ES-I3 (cell line): ENCODE results near the gene BBX.
"Not testable (repeated sequence)": the region's sequence is repeated elsewhere in the genome, so short reads cannot be mapped to it uniquely, and the experiment has no call there.

ENCODE experiments used
- H3K36me3 ChIP-seq: 2 replicates; pipeline ENCODE4 v1.6.1; 2013; ENCODE audit warnings: mild to moderate bottlenecking, low read length, control low read depth, moderate library complexity; ENCODE audit not compliant: insufficient read depth
- H3K4me1 ChIP-seq: 2 replicates; pipeline ENCODE4 v1.6.1; 2013; ENCODE audit warnings: mild to moderate bottlenecking, control low read depth, low read length; ENCODE audit not compliant: insufficient read depth
- H3K9ac ChIP-seq: 2 replicates; pipeline ENCODE4 v1.6.1; 2013; ENCODE audit warnings: low read depth, mild to moderate bottlenecking, low read length, moderate library complexity
- H3K9me3 ChIP-seq: 2 replicates; pipeline ENCODE4 v1.6.1; 2013; ENCODE audit warnings: mild to moderate bottlenecking, low read length, moderate library complexity; ENCODE audit not compliant: control insufficient read depth, insufficient read depth

The BBX gene

GRCh38 chr3:107824822-107825371, 302.1 kb downstream of the BBX start:
- Histone ChIP-seq H3K9ac (no peak overlapping the region), H3K4me1 (no peaks in the 10 kb centered on the region), H3K36me3 (no peaks in the 10 kb centered on the region), H3K9me3 (no peaks in the 10 kb centered on the region)

- Histone ChIP-seq H3K9ac (no peak overlapping the region), H3K9me3 (no peaks in the 10 kb centered on the region), H3K4me1 (no peaks in the 10 kb centered on the region), H3K36me3 (no peaks in the 10 kb centered on the region)
Observed at GRCh38 chr3:107825556-107825955, 302.8 kb downstream of the BBX start.

DNA sequence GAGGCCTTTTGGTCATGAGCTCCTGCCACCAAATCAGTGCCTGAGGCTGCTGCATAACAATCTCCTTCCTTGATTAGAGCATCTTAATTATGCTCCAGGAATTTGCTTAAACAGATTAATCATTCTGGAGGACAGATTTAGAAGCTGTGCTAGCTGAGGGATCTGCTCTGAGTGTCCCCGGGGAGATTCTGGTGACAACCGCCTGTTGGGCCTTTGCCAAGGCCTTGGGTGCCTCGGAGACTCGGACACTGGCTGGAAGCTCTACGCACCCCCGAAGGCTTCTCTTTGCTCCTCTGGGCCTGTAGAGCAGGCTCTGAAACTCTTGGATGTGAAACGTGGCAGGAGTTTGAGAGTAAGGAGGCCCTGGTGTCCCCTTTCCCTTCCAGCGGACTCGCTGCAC, 304.0 kb downstream of the BBX start:
- H3K36me3 ChIP-seq: no peaks in the 10 kb centered on the region
- no peaks in the 10 kb centered on the region for H3K4me1 ChIP-seq
- no peak overlapping the region for H3K9ac ChIP-seq
- H3K9me3 ChIP-seq: no peaks in the 10 kb centered on the region

DNA sequence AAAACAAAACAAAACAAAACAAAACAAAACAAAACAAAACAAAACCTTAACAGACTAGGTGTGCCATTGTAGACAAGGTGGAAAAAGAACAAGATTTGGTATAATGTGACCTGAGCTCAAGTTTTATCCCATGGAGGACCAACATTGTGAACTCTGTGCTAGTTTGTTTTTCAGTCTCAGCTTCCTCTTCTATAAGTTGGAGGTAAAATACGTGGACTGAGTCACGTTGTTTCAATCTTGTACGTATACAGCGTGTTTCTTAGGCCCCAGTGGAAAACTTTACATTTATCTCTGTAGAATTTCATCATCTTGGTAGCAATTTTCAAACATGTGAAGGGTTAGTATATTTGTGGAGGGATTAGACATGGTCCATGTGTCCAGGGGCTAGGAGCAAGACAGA, 306.4 kb downstream of the BBX start:
- no peaks in the 10 kb centered on the region for H3K9me3 ChIP-seq
- H3K9ac ChIP-seq: no peak overlapping the region
- H3K4me1 ChIP-seq: no peaks in the 10 kb centered on the region
- no peaks in the 10 kb centered on the region for H3K36me3 ChIP-seq

- Histone ChIP-seq H3K4me1 (no peaks in the 10 kb centered on the region), H3K36me3 (no peaks in the 10 kb centered on the region), H3K9ac (no peak overlapping the region), H3K9me3 (no peaks in the 10 kb centered on the region)
Observed at GRCh38 chr3:107831590-107831989, 308.8 kb downstream of the BBX start.

DNA sequence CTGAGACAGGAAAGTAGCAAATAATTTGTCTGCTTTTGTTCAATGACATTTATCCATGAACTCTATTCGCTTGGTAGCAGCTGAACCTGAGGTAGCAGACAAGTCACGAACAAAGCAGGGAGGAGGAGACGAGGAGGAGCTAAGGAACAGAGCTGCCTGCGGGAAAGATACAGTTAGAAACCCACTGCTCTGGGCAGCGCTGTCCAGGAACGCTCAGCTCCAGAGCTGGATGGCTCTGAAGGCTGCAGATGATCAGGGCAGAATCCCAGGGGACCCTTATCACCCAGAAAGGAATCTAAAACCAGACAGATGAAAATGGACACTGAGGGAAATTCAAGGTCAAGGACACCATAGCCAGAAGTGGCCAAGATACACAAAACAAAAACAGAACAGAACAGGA, 310.3 kb downstream of the BBX start:
- H3K36me3 ChIP-seq: no peaks in the 10 kb centered on the region
- no peak overlapping the region for H3K9ac ChIP-seq

GRCh38 chr3:107833722-107834416, 311.1 kb downstream of the BBX start:
- no peaks in the 10 kb centered on the region for H3K4me1 ChIP-seq
- no peak overlapping the region for H3K9ac ChIP-seq
- H3K9me3 ChIP-seq: no peaks in the 10 kb centered on the region
- no peaks in the 10 kb centered on the region for H3K36me3 ChIP-seq

More for the DNA sequence above, 310.3 kb downstream of the BBX start:
- no peaks in the 10 kb centered on the region for H3K4me1 ChIP-seq
- no peaks in the 10 kb centered on the region for H3K9me3 ChIP-seq

- H3K9ac ChIP-seq, H3K4me1 ChIP-seq, H3K9me3 ChIP-seq, H3K36me3 ChIP-seq: not testable (repeated sequence)
Observed at GRCh38 chr3:107835001-107835400, 312.2 kb downstream of the BBX start.

DNA sequence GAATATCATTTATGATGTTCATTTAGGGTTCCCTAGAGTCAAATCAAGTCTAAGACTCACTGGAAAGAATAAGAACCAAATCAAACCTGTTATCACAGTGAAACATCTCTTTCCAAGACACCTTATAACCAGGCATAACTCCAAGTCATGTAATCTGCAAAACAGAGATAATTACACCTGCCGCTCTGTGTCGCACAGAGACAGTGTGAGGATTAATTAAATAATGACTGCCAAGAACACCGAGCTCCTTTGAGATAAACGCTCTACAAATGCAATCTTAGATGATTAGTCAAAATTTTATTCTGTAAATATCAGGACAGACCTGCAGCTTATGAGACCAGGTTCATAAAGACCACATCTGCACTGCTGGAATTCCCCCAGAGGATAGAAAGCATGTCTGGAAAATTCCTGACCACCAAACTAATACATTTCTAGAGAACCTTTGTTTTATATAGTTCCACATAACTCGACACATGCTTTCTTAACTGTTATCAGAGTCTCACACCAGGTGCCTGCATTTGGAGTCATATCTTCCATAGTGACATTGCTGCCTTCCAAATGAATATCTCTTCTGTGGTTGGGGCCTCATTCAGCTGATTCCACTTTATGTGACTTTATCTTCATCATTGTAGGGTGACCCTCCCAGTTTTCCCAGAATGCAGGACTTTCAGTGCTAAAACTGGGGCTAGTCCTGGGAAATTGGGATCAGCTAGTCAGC, 315.3 kb downstream of the BBX start:
- no peaks in the 10 kb centered on the region for H3K4me1 ChIP-seq
- H3K36me3 ChIP-seq: no peaks in the 10 kb centered on the region
- H3K9ac ChIP-seq: no peak overlapping the region
- H3K9me3 ChIP-seq: no peaks in the 10 kb centered on the region

GRCh38 chr3:107841831-107842230, 319.1 kb downstream of the BBX start:
- H3K9me3 ChIP-seq: no peaks in the 10 kb centered on the region
- no peaks in the 10 kb centered on the region for H3K4me1 ChIP-seq
- no peaks in the 10 kb centered on the region for H3K36me3 ChIP-seq
- H3K9ac ChIP-seq: no peak overlapping the region

GRCh38 chr3:107842940-107843339, 320.2 kb downstream of the BBX start:
- Histone ChIP-seq H3K9ac (no peak overlapping the region), H3K4me1 (no peaks in the 10 kb centered on the region), H3K9me3 (no peaks in the 10 kb centered on the region), H3K36me3 (no peaks in the 10 kb centered on the region)

DNA sequence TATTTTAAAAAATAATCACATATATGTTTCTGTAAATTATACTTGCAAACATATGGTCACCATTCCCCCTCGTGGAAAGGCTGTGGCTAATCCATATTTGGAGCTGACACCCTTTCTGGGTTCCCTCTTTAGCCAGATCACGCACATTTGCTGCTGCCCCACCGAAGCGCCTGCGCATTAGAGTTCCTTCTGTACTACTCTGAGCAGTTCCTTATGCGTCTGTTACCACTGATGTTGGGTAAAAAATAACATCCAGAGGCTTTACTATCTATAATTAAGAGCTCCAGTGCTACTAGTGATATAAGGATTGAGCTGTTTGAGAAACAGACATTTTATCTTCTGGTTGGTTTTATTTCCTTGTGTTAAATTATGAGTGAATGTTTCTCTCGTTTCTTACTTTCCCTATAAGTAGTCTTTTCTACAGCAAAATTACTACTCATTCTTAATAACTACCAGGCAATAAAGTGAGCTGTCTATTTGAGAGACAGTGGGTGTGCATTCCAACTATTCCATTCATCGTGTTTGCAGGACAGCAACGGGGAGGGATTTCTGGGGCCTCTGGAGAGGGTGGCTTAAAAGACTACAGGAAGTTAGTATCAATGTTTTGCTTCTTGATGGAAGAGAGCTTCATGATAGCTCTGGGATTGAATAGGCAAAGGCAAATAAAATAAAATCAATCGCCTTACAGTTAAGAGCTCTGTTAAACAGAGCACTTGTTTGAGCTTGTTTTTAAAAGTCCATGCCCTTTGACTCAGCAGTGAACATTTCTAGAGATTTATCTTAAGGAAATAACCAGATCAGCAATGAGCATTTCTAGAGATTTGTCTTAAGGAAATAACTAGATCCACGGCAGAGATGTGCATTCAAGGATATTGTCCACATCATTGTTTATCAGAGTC, 322.9 kb downstream of the BBX start:
- no peaks in the 10 kb centered on the region for H3K36me3 ChIP-seq
- no peak overlapping the region for H3K9ac ChIP-seq
- no peaks in the 10 kb centered on the region for H3K9me3 ChIP-seq
- no peaks in the 10 kb centered on the region for H3K4me1 ChIP-seq

GRCh38 chr3:107846279-107846852, 323.6 kb downstream of the BBX start:
- Histone ChIP-seq H3K4me1 (no peaks in the 10 kb centered on the region), H3K9ac (no peak overlapping the region), H3K36me3 (no peaks in the 10 kb centered on the region), H3K9me3 (no peaks in the 10 kb centered on the region)

- Histone ChIP-seq H3K9me3 (no peaks in the 10 kb centered on the region), H3K4me1 (no peaks in the 10 kb centered on the region), H3K36me3 (no peaks in the 10 kb centered on the region), H3K9ac (no peak overlapping the region)
Observed at GRCh38 chr3:107847791-107848190, 325.0 kb downstream of the BBX start.
